GM23338 (cell line): ENCODE measurements around the gene PLD1. TPM values are rescaled to one million over a fixed set of nuclear protein-coding genes. Genes with fewer than 3 reads are reported as not detected.

Source experiments
- ATAC-seq: fragments of 200-7000 bp; cut with Tn5 transposase; 3 replicates; pipeline ENCODE4 v1.9.1; 2020
- DNase-seq: peaks from one replicate; pipeline ENCODE4 v3.0.0-alpha.2; 2015; ENCODE audit warnings: low spot score
- H2AFZ ChIP-seq: fragments of 200-600 bp; sonication (generic); 2 replicates; pipeline ENCODE4 v1.8.0; 2016; ENCODE audit warnings: antibody characterized with exemption, mild to moderate bottlenecking, moderate library complexity
- H3F3A ChIP-seq: fragments of 200-600 bp; sonication (generic); replicated peaks from 2 replicates; pipeline ENCODE4 v1.8.0; 2017; ENCODE audit warnings: antibody characterized with exemption, mixed run types, low read depth
- H3K27ac ChIP-seq: fragments of 200-600 bp; sonication (generic); 2 replicates; pipeline ENCODE4 v1.6.1; 2016; ENCODE audit warnings: low read depth
- H3K27me3 ChIP-seq: fragments of 200-600 bp; sonication (generic); 2 replicates; pipeline ENCODE4 v1.8.0; 2016; ENCODE audit warnings: mild to moderate bottlenecking, mixed run types, moderate library complexity; ENCODE audit not compliant: insufficient read depth
- H3K36me3 ChIP-seq: fragments of 200-600 bp; sonication (generic); 2 replicates; pipeline ENCODE4 v1.8.0; 2016; ENCODE audit warnings: mild to moderate bottlenecking; ENCODE audit not compliant: insufficient read depth
- H3K4me1 ChIP-seq: fragments of 200-600 bp; sonication (generic); 2 replicates; pipeline ENCODE4 v1.8.0; 2016; ENCODE audit warnings: mild to moderate bottlenecking, moderate library complexity; ENCODE audit not compliant: insufficient read depth
- H3K4me2 ChIP-seq: fragments of 200-600 bp; sonication (generic); 2 replicates; pipeline ENCODE4 v1.7.1; 2017; ENCODE audit warnings: mixed run types
- H3K4me3 ChIP-seq: fragments of 200-600 bp; sonication (generic); 2 replicates; pipeline ENCODE4 v1.6.1; 2016; ENCODE audit warnings: mixed run types
- H3K79me2 ChIP-seq: fragments of 200-600 bp; sonication (generic); replicated peaks from 2 replicates; pipeline ENCODE4 v1.8.0; 2017; ENCODE audit warnings: mild to moderate bottlenecking; ENCODE audit not compliant: insufficient read depth
- H3K9me2 ChIP-seq: fragments of 200-600 bp; sonication (generic); 2 replicates; pipeline ENCODE4 v1.8.0; 2017; ENCODE audit not compliant: insufficient read depth
- H4K20me1 ChIP-seq: fragments of 200-600 bp; sonication (generic); replicated peaks from 2 replicates; pipeline ENCODE4 v1.8.0; 2017; ENCODE audit warnings: mild to moderate bottlenecking; ENCODE audit not compliant: insufficient read depth
- H3K27ac Mint-ChIP-seq: 2 replicates; pipeline ENCODE4 v1.8.0; 2020; ENCODE audit warnings: inconsistent platforms, mild to moderate bottlenecking, moderate library complexity, mixed read lengths
- H3K27me3 Mint-ChIP-seq: 3 replicates; pipeline ENCODE4 v1.8.0; 2022; ENCODE audit warnings: low read depth, mild to moderate bottlenecking, moderate library complexity, mixed read lengths, inconsistent platforms; ENCODE audit not compliant: insufficient read depth, poor library complexity
- H3K36me3 Mint-ChIP-seq: 3 replicates; pipeline ENCODE4 v1.8.0; 2021; ENCODE audit warnings: low read depth, mild to moderate bottlenecking, inconsistent platforms, moderate library complexity, mixed read lengths
- H3K4me1 Mint-ChIP-seq: 3 replicates; pipeline ENCODE4 v1.8.0; 2020; ENCODE audit warnings: mild to moderate bottlenecking, inconsistent platforms, mixed read lengths
- H3K4me3 Mint-ChIP-seq: 3 replicates; pipeline ENCODE4 v1.8.0; 2021; ENCODE audit warnings: moderate library complexity, mild to moderate bottlenecking, inconsistent platforms, mixed read lengths
- H3K9me3 Mint-ChIP-seq: 3 replicates; pipeline ENCODE4 v1.8.0; 2020; ENCODE audit warnings: moderate library complexity, mild to moderate bottlenecking, inconsistent platforms, mixed read lengths
- CREB1 ChIP-seq: fragments of 250-450 bp; sonication (Bioruptor Pico); IDR thresholded peaks from 2 replicates; pipeline ENCODE4 v1.5.0; 2020; ENCODE audit warnings: low read depth, mild to moderate bottlenecking, moderate library complexity
- EZH2 ChIP-seq: fragments of 200-600 bp; sonication (generic); IDR thresholded peaks from one replicate; pipeline ENCODE4 v1.8.0; 2017; ENCODE audit warnings: antibody characterized with exemption, mild to moderate bottlenecking, low read depth; ENCODE audit not compliant: unreplicated experiment
- EZH2phosphoT487 ChIP-seq: fragments of 200-600 bp; sonication (generic); IDR thresholded peaks from one replicate; pipeline ENCODE4 v1.8.1; 2018; ENCODE audit warnings: antibody characterized with exemption; ENCODE audit not compliant: unreplicated experiment
- JUNB ChIP-seq: IDR thresholded peaks from one replicate; pipeline ENCODE4 v1.6.1; 2016; ENCODE audit warnings: antibody characterized with exemption; ENCODE audit not compliant: unreplicated experiment
- NANOG ChIP-seq: IDR thresholded peaks from 2 replicates; pipeline ENCODE4 v1.6.1; 2016; ENCODE audit warnings: antibody characterized with exemption, borderline replicate concordance
- POLR2AphosphoS5 ChIP-seq: IDR thresholded peaks from 2 replicates; pipeline ENCODE4 v1.6.1; 2016; ENCODE audit warnings: antibody characterized with exemption, low read depth
- STAT1 ChIP-seq: IDR thresholded peaks from one replicate; pipeline ENCODE4 v1.6.1; 2016; ENCODE audit warnings: antibody characterized with exemption; ENCODE audit not compliant: unreplicated experiment
- ZNF114 ChIP-seq: fragments of 250-450 bp; sonication (Bioruptor Pico); IDR thresholded peaks from 2 replicates; pipeline ENCODE4 v1.5.0; 2020; ENCODE audit warnings: mild to moderate bottlenecking, moderate library complexity
- polyA plus RNA-seq: library from polyadenylated mRNA; unstranded; fragments of >200 nt; fragmentation: Nextera tagmentation; extraction: Ambion mirVana; gene quantifications from 2 replicates; pipeline ENCODE4 v1.2.1, GENCODE V29; 2016
- total RNA-seq: library from RNA; depleted of rRNA; stranded (reverse); fragments of >200 nt; shearing (Covaris generic); gene quantifications from 2 replicates; pipeline ENCODE4 v1.2.3, GENCODE V29; 2014
- TF ChIP-seq, protein P1 (sequence below), 2 experiments: fragments of 200-600 bp in 1 of 2; sonication (generic) in 1 of 2; conservative IDR thresholded peaks; 2 replicates each; pipeline versions ENCODE4 v1.5.1 to v1.6.1; 2016 to 2017; ENCODE audit warnings: antibody characterized with exemption in 2 of 2, low read depth in 2 of 2, mild to moderate bottlenecking in 2 of 2, moderate library complexity in 1 of 2
- TF ChIP-seq, protein P2 (sequence below): IDR thresholded peaks from 2 replicates; pipeline ENCODE4 v1.6.1; 2016; ENCODE audit warnings: antibody characterized with exemption
- TF ChIP-seq, protein P3 (sequence below): IDR thresholded peaks from one replicate; pipeline ENCODE4 v1.6.1; 2018; ENCODE audit warnings: antibody characterized with exemption; ENCODE audit not compliant: unreplicated experiment

Gene PLD1
- total and polyA plus RNA-seq, 2 experiments from 2014 or later = 1.4 to 2.2 TPM

DNA sequence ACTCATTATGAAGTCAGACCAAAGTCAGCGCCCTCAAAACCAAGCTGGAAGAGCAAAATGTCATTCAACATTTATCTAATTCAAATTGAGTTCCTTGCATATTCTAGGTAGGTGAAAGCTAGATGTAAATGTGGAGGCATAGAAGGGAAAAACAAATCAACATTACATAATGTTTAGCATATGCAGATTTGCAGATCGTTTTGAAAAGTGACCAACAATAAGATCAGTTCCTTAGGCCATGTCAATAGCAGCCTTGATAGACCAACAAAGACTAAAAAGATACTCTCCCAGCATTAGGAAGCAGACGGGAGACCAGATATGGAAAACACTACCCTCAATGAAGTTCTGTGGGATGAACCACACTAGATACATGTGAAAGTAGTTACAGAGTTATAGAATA lies 83.0 kb downstream of the PLD1 start (continued):
- TF ChIP-seq, protein P1, sequence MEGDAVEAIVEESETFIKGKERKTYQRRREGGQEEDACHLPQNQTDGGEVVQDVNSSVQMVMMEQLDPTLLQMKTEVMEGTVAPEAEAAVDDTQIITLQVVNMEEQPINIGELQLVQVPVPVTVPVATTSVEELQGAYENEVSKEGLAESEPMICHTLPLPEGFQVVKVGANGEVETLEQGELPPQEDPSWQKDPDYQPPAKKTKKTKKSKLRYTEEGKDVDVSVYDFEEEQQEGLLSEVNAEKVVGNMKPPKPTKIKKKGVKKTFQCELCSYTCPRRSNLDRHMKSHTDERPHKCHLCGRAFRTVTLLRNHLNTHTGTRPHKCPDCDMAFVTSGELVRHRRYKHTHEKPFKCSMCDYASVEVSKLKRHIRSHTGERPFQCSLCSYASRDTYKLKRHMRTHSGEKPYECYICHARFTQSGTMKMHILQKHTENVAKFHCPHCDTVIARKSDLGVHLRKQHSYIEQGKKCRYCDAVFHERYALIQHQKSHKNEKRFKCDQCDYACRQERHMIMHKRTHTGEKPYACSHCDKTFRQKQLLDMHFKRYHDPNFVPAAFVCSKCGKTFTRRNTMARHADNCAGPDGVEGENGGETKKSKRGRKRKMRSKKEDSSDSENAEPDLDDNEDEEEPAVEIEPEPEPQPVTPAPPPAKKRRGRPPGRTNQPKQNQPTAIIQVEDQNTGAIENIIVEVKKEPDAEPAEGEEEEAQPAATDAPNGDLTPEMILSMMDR (conservative IDR thresholded peaks at IDR 0.05; ENCODE audit: low read depth in 2 of 2) = no peak
- TF ChIP-seq, protein P2, sequence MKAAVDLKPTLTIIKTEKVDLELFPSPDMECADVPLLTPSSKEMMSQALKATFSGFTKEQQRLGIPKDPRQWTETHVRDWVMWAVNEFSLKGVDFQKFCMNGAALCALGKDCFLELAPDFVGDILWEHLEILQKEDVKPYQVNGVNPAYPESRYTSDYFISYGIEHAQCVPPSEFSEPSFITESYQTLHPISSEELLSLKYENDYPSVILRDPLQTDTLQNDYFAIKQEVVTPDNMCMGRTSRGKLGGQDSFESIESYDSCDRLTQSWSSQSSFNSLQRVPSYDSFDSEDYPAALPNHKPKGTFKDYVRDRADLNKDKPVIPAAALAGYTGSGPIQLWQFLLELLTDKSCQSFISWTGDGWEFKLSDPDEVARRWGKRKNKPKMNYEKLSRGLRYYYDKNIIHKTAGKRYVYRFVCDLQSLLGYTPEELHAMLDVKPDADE = no peak
- TF ChIP-seq STAT1 = no peak
- no peak for TF ChIP-seq CREB1 (CRISPR knock-in tag)
- no peak for TF ChIP-seq EZH2phosphoT487
- no peak for TF ChIP-seq EZH2
- no peak for TF ChIP-seq JUNB
- no peak for TF ChIP-seq ZNF114
- TF ChIP-seq, protein P3, sequence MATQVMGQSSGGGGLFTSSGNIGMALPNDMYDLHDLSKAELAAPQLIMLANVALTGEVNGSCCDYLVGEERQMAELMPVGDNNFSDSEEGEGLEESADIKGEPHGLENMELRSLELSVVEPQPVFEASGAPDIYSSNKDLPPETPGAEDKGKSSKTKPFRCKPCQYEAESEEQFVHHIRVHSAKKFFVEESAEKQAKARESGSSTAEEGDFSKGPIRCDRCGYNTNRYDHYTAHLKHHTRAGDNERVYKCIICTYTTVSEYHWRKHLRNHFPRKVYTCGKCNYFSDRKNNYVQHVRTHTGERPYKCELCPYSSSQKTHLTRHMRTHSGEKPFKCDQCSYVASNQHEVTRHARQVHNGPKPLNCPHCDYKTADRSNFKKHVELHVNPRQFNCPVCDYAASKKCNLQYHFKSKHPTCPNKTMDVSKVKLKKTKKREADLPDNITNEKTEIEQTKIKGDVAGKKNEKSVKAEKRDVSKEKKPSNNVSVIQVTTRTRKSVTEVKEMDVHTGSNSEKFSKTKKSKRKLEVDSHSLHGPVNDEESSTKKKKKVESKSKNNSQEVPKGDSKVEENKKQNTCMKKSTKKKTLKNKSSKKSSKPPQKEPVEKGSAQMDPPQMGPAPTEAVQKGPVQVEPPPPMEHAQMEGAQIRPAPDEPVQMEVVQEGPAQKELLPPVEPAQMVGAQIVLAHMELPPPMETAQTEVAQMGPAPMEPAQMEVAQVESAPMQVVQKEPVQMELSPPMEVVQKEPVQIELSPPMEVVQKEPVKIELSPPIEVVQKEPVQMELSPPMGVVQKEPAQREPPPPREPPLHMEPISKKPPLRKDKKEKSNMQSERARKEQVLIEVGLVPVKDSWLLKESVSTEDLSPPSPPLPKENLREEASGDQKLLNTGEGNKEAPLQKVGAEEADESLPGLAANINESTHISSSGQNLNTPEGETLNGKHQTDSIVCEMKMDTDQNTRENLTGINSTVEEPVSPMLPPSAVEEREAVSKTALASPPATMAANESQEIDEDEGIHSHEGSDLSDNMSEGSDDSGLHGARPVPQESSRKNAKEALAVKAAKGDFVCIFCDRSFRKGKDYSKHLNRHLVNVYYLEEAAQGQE = no peak
- no peak for TF ChIP-seq NANOG
- no peak for TF ChIP-seq POLR2AphosphoS5

DNA sequence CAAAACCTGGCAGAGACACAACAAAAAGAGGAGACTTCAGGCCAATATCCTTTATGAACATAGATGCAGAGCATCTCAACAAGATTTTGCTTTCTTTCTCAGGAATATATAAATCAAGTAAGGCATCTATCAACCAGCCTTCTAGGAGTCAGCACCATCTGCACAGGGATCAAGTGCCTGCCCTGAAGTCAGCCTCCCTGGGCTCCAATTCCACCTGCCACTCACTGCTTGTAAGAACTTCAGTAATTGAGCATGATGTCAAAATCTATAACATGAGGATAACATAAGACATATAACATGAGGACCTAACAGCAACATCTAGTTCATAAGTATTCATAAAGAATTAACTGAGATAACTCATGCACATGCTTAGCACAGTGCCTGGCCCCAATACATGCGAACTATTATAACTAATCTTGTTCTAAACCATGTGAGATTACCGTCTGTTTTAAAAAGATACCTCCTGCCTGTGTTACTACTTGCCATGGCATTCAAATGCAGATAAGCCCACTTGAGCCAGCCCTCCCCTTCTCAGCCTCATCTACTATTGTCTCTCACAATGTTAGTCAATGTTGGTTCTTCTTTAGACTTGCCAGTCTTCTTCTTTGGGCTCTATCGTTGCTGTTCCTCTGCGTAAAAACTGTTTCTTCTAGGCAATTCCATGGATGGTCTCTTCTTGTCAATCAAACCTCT lies 91.6 kb downstream of the PLD1 start:
- Histone ChIP-seq H3K27ac (no peak overlapping the region), H3K4me3 (no peak overlapping the region), H3K36me3 (no peaks in the 10 kb centered on the region), H3K79me2 (no peaks in the 10 kb centered on the region), H3K4me1 (peaks cover 14% of the 10 kb centered on the region; the same call in 1 of the 2 replicates), H3K4me2 (peak overlapping the region; percentile 50), H3K27me3 (no peaks in the 10 kb centered on the region), H3K9me2 (0 out of 2 replicates have a peak, but pooled peaks cover 4% of the 10 kb centered on the region), H2AFZ (no peak overlapping the region), H4K20me1 (no peaks in the 10 kb centered on the region), H3F3A (no peaks in the 10 kb centered on the region)
- DNase-seq (peak; percentile 57), ATAC-seq (peak; percentile 92)
- Mint-ChIP-seq H3K9me3 (peaks cover 18% of the 10 kb centered on the region), H3K27me3 (no peaks in the 10 kb centered on the region), H3K27ac (0 out of 2 replicates have a peak overlapping the region, but pooled peaks have one; percentile 4), H3K4me3 (no peak overlapping the region), H3K4me1 (peaks cover 27% of the 10 kb centered on the region), H3K36me3 (peaks cover 5% of the 10 kb centered on the region; the same call in 2 of the 3 replicates)
- TF ChIP-seq, protein P1 (conservative IDR thresholded peaks at IDR 0.05; ENCODE audit: low read depth in 2 of 2) = no peak
